Stimulated activated CD4-positive, alpha-beta T cell treated with anti-CD3 and anti-CD28 coated beads, Interleukin-1b, Interleukin-23, amount 100 ng/mL, for 1 hour (primary cell): Measurements from ENCODE around the gene RGS18.
"Not testable (repeated sequence)": the region's sequence is repeated elsewhere in the genome, so short reads cannot be mapped to it uniquely, and the experiment has no call there.

Experiments
- DNase-seq, 2 donors: peaks; one replicate each; pipeline ENCODE4 v3.0.0-alpha.2; 2020; ENCODE audit warnings: low read depth in 2 of 2

Gene RGS18, protein sequence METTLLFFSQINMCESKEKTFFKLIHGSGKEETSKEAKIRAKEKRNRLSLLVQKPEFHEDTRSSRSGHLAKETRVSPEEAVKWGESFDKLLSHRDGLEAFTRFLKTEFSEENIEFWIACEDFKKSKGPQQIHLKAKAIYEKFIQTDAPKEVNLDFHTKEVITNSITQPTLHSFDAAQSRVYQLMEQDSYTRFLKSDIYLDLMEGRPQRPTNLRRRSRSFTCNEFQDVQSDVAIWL

GRCh38 chr1:192158181-192158580 is at the start of gene RGS18:
Gene RGS18 (plus strand): TSS chr1:192158462. CDS start chr1:192158638, 176 bp downstream.
- no peak for DNase-seq

DNA sequence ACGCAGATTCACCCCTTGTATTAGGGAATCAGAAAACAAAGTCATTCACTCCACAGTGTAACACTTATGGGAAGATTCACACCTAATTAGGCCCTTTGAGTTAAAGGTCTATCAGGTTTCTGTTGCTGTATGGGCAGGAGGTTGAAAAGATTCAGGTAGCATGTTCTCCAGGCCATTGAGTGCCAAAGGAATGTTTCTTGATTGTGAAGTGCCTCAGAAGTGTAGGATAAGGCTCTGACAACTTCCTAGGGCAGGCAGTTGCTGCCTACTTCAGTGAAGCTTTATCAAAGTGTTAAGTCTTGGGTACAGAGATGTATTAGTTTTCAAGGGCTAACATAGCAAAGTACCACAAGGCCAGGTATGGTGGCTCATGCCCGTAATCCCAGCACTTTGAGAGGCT is 48.7 kb upstream of the RGS18 start:
- DNase-seq = no peak

- no peak for DNase-seq
Measured at GRCh38 chr1:192115000-192115399, 43.3 kb upstream of the RGS18 start.

- no peak for DNase-seq
Measured at GRCh38 chr1:192118881-192119405, 39.3 kb upstream of the RGS18 start.

DNA sequence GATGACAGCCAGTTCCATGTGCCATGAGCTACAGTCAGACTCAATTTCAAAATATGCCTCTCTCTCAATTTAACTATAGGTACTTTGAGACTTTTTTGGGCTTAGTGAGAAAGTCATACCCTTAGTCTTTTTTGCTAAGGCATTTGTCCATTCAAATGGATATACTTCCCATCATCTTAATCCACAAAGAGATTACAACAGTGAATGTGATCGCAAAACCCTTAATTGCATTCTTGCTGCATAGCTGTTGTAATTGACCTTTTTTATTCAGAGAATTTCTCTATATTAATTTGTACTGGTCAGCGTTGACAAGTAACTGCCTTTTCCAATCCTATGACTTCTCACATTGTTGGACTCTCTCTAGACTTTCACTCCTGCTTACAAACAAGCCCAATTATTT is 38.6 kb upstream of the RGS18 start:
- DNase-seq = no peak

- DNase-seq = no peak
Measured at GRCh38 chr1:192122668-192123067, 35.6 kb upstream of the RGS18 start.

- no peak for DNase-seq
Measured at GRCh38 chr1:192123212-192123611, 35.0 kb upstream of the RGS18 start.

- DNase-seq = no peak
Measured at GRCh38 chr1:192126030-192126619, 32.1 kb upstream of the RGS18 start.

DNA sequence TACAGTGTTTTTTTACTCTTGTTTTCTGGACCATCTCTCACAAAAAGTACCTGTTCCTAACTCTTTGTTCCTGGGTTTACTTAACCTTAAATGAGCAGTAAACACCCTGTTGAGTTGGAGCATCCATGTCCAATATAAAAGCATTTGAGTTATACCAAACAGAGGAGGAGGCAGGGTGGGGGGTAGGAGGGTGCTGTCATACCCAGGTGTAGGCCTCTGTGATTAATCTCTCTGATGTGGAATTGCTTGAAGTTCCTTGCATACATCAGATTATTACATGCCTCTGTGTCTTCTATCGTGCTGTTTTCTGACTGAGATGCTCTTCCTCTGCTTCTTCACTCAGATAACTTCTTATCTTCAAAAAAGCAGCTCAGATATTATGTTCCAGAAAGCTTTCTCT is 28.1 kb upstream of the RGS18 start:
- no peak for DNase-seq

DNA sequence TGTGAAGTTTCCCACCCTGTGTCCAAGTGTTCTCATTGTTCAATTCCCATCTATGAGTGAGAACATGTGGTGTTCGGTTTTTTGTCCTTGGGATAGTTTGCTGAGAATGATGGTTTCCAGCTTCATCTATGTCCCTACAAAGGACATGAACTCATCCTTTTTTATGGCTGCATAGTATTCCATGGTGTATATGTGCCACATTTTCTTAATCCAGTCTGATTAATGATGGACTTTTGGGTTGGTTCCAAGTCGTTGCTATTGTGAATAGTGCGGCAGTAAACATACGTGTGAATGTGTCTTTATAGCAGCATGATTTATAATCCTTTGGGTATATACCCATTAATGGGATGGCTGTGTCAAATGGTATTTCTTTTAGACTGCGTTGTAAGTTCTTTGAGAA is 27.4 kb upstream of the RGS18 start:
- not testable (repeated sequence) for DNase-seq

GRCh38 chr1:192131914-192132313 is 26.3 kb upstream of the RGS18 start:
- DNase-seq = no peak

DNA sequence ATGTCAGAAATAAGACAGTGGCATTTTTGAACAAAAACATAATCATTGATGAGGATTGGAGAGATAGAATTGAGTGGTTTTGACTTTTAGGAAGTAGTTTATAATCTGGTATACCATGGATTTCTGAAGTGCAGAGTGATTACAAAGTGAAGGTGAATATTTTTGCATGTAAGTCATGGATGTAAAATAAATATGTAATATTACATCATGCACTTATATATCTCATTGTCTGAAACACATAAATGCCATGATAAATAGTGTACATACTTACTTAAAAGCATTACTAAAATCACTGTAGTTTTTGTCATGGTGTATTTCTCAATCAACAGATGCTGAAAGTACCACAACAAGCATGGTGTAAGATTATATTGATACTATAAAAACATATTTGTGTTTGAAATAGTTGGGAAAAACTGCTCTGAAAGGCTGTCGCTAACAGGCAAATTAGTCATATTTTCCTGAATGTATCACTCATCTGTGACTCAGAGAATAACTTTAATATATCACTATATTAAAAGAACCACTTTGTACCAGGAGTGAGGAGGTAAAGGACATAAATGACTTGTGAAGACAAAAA is 24.8 kb upstream of the RGS18 start:
- no peak for DNase-seq

DNA sequence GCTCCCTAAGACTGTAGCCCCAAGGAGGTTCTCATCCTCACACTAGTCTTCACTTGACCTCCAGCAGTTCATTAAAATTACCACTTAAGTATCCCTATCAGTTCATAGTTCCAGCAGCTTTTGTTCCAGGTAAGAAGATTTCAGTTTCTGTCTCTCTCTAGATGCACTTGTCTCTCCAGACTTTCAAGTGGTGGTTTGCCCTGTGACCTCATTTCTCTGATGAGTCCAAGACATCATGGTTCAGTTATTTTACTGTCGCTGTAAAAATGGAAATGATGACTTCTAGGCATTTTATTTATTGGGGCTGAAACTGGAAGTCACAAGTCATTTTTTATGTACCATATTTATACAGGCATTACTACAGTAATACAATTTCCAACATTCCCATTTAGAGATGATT is 17.9 kb upstream of the RGS18 start:
- DNase-seq = no peak

GRCh38 chr1:192147221-192147620 is 11.0 kb upstream of the RGS18 start:
- no peak for DNase-seq

DNA sequence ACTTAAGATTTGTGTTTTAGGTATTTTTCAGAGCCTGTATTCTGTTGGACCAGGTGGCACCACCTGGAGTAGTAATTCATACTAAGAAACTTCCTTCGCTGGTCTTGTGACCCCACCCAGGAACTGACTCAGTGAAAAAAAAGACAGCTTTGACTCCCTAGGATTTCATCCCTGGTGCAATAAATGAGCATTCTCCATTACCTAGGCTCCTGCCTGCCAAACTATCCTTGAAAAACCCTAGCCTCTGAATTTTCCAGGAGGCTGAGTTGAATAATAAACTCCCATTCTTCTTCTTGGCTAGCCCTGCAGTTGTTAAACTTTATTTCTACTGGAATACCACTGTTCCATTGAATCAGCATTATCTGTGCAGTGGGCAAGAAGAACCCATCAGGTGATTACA is 10.6 kb upstream of the RGS18 start:
- DNase-seq = no peak

DNA sequence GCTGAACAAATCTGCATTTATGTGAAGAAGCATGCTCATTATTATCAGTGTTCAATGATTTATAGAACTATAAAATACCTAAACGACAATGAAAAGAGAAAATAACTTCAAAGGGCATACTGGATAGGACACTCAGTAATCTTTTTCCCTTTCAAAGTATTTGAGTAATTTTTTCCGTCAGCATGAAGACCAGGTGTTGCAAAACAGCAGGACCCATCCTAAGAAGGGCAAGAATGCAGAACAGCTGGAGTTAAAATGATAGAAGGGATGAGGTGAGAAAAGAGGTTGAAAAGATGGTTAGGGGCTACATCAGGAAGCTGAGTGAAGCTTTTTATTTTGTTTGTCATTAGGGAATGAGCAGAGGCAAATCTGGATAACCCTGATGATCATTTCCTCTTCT is 7.1 kb upstream of the RGS18 start:
- no peak for DNase-seq

DNA sequence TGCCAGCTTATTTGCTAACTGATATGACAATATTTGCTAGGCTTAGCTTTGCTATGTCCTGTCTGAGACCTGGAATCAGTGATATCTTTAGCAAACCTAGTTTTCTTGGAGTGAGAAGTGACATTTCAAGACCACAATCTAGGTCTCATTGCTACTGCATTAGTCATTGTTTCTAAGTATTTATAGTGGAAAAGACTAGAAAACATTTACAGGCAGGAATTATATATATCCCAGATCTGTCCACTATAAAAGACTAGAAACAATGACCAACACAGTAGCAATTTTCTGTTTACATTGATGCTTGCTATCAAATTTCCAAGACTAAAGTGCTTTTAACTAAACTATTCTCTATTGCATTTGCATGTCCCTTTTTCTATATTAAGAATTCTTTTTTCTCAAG is 5.0 kb upstream of the RGS18 start:
- no peak for DNase-seq

- DNase-seq = no peak
Measured at GRCh38 chr1:192157067-192157466, 1.2 kb upstream of the RGS18 start.

DNA sequence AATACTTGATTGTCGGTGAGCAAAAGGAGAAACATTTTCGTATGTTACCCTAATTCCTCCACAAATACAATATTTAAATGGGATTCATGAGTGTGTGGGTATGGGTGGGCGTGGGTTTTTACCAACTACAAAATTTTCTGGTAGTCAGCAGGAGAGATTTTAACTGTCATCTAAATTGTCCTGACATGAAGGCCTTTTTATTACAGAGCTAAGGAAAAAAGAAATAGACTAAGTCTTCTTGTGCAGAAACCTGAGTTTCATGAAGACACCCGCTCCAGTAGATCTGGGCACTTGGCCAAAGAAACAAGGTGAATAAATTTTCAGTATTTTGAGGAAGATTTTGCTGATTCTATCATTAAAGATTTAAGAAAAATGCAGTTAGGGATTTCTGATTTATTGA is 752 bp downstream of the RGS18 start:
- no peak for DNase-seq

DNA sequence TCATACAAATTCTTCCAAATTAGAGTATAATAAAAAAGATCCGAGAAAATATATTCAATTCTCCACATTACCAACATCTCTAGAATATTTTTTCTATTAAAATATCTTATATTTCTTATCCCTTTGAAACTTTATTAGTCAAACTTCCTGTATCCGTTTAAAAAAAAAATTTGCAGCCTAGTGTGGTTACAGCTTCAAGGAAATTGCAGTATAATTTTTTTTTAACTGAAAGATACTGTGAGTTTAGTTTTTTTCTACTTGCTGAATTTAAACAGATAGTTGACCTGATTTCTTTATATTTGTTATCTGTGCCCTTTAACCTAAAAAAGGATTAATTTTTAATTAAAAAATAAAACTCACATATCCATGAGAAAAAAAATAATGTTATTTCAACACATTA is 1.5 kb downstream of the RGS18 start:
- no peak for DNase-seq

GRCh38 chr1:192160196-192160595 is 1.9 kb downstream of the RGS18 start:
- DNase-seq = no peak

GRCh38 chr1:192161976-192162375 is 3.7 kb downstream of the RGS18 start:
- no peak for DNase-seq

DNA sequence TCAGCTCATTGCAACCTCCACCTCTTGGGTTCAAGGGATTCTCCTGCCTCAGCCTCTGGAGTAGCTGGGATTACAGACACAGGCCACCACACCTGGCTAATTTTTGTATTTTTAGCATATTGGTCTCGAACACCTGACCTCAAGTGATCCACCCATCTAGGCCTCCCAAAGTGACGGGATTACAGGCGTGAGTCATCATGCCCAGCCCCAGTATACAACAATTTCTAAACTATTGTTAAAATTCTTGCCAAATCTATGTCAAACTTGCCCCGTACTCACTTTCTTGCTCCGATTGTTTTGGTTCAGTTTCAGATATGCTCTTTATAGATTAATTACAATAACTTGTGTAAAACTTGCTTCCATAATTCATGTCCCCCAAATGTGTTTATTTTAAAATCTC is 4.1 kb downstream of the RGS18 start:
- DNase-seq = no peak
